ENCODE results near the gene PRPF40B. TPM values are rescaled to one million over a fixed set of nuclear protein-coding genes. Genes with fewer than 3 reads are reported as not detected.

PRPF40B gene
- total and polyA plus RNA-seq, 8 donors = 11.2 to 58.3 (median 15.0) TPM

GRCh38 chr12:49622501-49623141, 740 bp upstream of the PRPF40B start:
- Histone ChIP-seq H3K4me3 (peak overlapping the region; percentile 35 to 60 (median 46)), H3K9me3 (no peaks in the 10 kb centered on the region), H3K27ac (peak overlapping the region; percentile 62 to 86 (median 81)), H3K27me3 (no peaks in the 10 kb centered on the region), H3K36me3 (no peaks in the 10 kb centered on the region), H3K4me1 (peaks cover 0 to 8% (median 4%) of the 10 kb centered on the region in 3 donors)
- 0 to 1% methylated on average over 22 of the region's 22 CpGs for WGBS, 2 donors
- ATAC-seq = peak; percentile 37 to 66 (median 57)
- FAIRE-seq = no peak
- no peak for TF ChIP-seq CTCF (IDR thresholded peaks at IDR 0.05)
- DNase-seq = peak in 4 of 6 donors; percentile 44 to 68 (median 50)
- intact Hi-C loops (cut with DNase I) = no loop called here

GRCh38 chr12:49624921-49625577, 1.7 kb downstream of the PRPF40B start:
- peaks cover 0 to 8% (median 4%) of the 10 kb centered on the region in 3 donors for H3K4me1 ChIP-seq
- TF ChIP-seq CTCF (IDR thresholded peaks at IDR 0.05) = no peak
- H3K36me3 ChIP-seq = no peaks in the 10 kb centered on the region
- H3K4me3 ChIP-seq = no peak overlapping the region
- H3K9me3 ChIP-seq = no peaks in the 10 kb centered on the region
- no peak for FAIRE-seq
- no peak overlapping the region for H3K27ac ChIP-seq
- WGBS, 2 donors = 43 to 46% methylated on average over 4 of the region's 4 CpGs
- H3K27me3 ChIP-seq = no peaks in the 10 kb centered on the region
- intact Hi-C loops (cut with DNase I) = no loop called here
- peak in 1 of 6 donors; percentile 47 for DNase-seq
- ATAC-seq = no peak

- H3K27ac ChIP-seq = no peak overlapping the region
- peaks cover 0 to 7% (median 4%) of the 10 kb centered on the region in 3 donors for H3K4me1 ChIP-seq
- intact Hi-C loops (cut with DNase I) = no loop called here
- FAIRE-seq = no peak
- no peak overlapping the region for H3K4me3 ChIP-seq
- no peak for ATAC-seq
- TF ChIP-seq CTCF (IDR thresholded peaks at IDR 0.05) = no peak
- no peak for DNase-seq
- H3K27me3 ChIP-seq = no peaks in the 10 kb centered on the region
- WGBS, 2 donors = 77 to 80% methylated on average over 6 of the region's 6 CpGs
- H3K36me3 ChIP-seq = no peaks in the 10 kb centered on the region
- H3K9me3 ChIP-seq = no peaks in the 10 kb centered on the region
Observed at GRCh38 chr12:49626169-49626835, 2.9 kb downstream of the PRPF40B start.

GRCh38 chr12:49626836-49627235, 3.5 kb downstream of the PRPF40B start:
- Histone ChIP-seq H3K27me3 (no peaks in the 10 kb centered on the region), H3K36me3 (no peaks in the 10 kb centered on the region), H3K9me3 (no peaks in the 10 kb centered on the region), H3K4me1 (peaks cover 0 to 2% (median 0%) of the 10 kb centered on the region in 3 donors), H3K4me3 (no peak overlapping the region), H3K27ac (no peak overlapping the region)
- TF ChIP-seq CTCF (IDR thresholded peaks at IDR 0.05) = no peak
- WGBS, 2 donors = 81 to 84% methylated on average over 1 of the region's 1 CpG
- DNase-seq (no peak), ATAC-seq (no peak), FAIRE-seq (no peak)
- intact Hi-C loops (cut with DNase I) = no loop called here
